Testis (tissue), 2 donors: ENCODE measurements around the gene BMAL1.

ENCODE experiments used
- CTCF ChIP-seq, 3 experiments: fragments of 450-650 bp in 2 of 3; fragments of 200-600 bp in 1 of 3; sonication (generic) in 1 of 3; IDR thresholded peaks; one replicate each; pipeline ENCODE4 v1.5.1; 2016 to 2019; ENCODE audit warnings: antibody characterized with exemption in 3 of 3, mild to moderate bottlenecking in 2 of 3, moderate library complexity in 1 of 3
- POLR2A ChIP-seq: fragments of 450-650 bp; IDR thresholded peaks from one replicate; pipeline ENCODE4 v1.6.1; 2017; ENCODE audit warnings: antibody characterized with exemption, mild to moderate bottlenecking, moderate library complexity

DNA sequence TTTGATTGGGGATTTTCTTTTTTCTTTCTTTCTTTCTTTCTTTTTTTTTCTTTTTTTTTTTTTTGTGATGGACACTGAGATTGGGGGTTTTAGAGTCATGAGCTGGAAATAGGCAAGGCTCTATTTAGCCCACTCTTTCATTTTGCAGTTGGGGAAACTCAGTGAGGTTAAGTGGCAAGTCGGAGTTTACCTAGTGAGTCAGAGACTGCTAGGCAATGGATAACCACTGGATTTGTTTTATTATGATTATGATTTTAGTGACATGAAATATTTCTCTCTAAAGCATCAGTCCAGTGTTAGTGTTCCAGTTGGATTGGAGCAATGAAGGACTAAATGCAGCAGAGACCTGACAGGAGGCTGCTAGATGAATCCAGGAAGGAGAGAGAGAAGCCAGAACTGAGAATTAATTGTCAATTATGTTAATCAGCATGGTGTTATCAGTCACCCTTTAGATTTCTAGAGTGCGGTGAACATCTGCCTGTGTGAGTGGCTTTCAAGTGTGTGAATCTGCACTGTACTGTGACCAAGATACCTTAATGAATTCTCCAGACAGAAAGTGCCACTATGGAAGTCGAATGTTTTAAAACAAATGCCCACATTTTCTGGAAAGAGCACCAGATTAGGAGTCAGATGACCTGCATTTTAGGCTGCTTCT, 10.9 kb downstream of the BMAL1 start:
- TF ChIP-seq CTCF (IDR thresholded peaks at IDR 0.05) (no peak), POLR2A (no peak)
